GM12801 (cell line): ENCODE measurements around the gene P2RX2.

Source experiments
- CTCF ChIP-seq: IDR thresholded peaks from one replicate; pipeline ENCODE4 v1.5.1; 2011; ENCODE audit warnings: control low read depth; ENCODE audit not compliant: insufficient read length; ENCODE audit errors: extremely low read depth

The P2RX2 gene

GRCh38 chr12:132600048-132601032 is 18.2 kb upstream of the P2RX2 start:
- TF ChIP-seq CTCF = no peak

DNA sequence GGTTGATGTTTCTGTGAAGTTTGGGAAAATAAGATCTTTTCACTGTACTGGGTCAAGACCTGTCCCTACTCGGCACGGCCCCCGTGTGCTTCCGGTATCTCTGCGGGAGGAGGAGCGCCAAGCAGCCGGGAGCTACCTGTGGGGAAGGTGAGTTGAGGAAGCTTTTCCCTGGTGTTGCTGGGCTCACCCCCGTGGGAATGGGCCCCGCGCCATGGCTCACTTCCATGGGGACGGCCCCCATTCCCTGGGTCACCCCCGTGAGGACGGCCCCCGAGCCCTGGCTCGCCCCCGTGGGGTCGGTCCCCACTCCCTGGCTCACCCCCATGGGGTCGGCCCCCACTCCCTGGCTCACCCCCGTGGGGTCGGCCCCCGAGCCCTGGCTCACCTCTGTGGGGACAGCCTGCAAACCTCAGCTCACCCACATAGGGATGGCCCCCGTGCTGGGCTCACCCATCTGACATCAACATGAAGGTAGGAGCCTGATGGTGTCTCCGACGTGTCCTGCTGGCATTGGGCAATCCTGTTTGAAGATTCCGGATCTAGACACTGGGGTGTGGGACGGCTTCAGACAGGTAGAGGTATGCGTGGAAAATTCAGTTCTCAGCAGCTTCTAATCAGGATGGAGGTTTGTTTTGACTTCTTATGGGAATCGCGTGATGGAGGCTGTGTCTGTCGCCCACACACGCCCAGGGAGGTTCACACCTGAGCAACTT is 17.2 kb upstream of the P2RX2 start:
- TF ChIP-seq CTCF = no peak

DNA sequence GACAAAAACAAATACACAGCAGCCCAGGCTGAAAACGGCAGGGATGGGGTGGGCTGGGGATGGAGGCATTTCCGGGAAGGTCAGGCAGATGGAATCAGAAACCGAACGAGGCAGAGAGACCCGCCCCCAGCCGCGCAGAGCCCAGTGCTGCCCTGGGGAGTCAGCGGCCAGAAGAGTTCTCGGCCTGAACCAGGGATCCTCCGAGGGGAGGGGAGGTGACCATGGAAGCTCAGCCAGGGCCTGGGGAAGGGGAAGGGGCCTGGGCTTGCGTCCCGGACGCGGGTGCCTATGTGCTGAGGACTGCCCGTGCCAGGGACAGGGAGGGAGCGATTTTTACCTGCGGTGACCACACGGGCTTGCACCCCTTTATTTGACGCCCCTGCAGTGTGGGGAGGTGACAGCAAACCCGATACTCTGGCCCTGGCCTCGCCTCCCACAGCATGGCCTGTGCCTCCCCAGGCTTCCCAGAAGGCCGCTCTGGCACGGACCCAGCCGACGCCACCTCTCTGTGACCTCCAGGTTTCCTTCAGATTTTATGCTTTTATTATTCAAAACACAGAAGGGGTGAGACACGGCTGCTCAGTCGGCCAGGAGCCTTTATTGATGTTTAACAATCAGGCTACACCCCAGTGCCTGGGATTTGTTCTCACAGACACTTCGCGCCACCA is 15.9 kb upstream of the P2RX2 start:
- TF ChIP-seq CTCF = no peak

DNA sequence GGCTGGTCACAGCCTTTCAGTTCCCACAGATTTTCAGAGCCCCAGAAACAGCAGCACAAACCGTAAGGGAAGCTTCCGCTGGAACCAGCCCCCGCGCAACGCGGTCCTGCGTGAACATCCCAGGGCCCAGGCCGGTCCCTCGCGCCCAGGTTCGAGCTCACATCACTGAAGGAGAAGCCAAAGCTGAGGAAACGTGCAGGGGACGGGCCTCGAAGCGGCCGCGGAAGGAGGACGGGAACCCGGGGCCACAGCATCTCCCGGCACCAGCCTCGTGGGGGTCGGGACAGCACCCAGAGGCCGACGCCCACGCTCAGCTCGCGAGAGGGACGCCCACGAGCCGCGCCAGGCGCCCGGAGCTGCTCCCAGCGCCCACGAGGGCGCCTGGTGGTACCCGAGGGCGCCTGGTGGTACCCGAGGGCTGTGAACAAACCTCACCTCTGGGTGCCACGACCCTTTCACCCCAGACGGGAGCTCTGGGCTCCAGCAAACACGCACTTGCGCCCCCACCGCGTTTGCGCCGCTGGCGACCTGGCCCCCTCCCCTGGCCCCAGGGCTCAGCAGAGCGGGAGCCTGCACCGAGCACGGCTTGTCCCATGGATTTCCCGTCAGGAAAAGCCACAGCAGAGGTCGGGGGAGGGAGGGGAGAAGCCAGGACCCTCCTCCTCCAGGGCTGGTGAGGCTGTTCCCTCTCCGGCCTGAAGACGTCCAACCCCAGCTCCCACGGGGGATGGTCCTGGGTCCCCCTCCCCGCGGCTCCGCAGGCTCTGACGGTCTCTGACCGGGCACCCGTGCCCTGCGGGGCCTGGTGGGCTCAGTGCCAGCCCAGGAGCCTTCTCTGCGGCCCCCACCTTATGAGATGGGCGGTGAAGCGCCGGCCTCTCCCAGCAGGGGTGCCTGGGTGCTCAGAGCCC is 15.1 kb upstream of the P2RX2 start:
- TF ChIP-seq CTCF = no peak

DNA sequence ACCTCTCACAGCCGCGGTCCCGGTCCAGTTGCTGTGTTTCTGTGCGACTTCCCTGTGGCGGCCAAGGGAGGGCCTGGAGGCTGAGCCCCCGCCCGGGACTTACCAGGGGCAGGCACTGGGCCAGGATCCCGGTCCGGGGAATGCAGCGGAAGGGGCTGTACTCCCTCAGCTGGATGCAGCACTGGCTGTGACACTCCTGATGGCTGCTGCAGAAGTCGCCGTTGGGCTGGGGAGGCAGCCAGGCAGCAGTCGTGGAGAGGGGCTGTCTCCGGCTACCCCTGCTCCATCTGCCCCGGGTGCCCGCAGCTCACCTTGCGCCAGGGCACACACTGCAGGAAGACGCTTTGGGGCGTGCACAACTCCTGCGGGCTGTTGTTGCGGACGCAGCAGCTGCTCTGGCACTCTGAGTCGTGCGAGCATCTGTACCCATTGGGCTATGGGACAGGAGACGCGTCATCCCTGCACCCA is 14.4 kb upstream of the P2RX2 start:
- no peak for TF ChIP-seq CTCF

DNA sequence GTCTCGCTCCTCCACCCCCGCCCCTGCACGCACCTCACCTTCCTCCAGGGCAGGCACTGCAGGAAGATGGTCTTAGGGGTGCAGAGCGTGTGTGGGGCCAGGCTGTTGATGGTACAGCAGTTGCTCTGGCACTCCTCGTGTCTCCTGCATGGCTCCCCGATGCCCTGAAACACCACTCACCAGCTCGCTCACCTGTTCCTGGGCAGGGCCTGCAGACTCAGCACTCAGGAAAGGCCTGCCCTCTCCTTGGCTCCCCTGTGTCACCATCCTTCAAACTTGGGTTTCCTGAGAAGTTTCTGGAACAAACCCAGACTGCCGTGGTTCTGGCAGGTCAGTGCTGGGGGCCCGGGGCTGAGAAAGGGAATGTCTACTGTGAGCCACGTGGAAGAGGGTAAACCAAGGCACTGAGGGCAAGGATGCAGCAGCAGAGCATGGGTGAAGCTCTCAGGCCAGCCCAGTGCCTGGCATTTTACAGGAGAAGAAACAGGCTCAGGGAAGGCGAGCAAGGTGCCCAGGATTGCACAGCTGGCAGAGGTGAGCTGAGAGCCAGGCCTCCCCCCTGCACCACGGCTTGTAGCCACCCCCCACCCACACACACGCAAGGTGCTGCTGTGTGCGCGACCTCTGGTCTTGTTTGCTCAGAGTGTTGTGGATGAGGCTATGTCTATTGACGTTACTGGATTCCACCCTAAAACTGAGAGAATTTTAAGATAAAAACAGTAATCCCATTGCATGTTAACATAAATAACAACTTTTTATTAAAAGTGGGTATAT is 13.7 kb upstream of the P2RX2 start:
- no peak for TF ChIP-seq CTCF
